ENCODE measurements around the gene DLX5. TPM values are rescaled to one million over a fixed set of nuclear protein-coding genes. Genes with fewer than 3 reads are reported as not detected.

Gene DLX5
- total RNA-seq, 1 experiment from 2014 or later, result not detected

DNA sequence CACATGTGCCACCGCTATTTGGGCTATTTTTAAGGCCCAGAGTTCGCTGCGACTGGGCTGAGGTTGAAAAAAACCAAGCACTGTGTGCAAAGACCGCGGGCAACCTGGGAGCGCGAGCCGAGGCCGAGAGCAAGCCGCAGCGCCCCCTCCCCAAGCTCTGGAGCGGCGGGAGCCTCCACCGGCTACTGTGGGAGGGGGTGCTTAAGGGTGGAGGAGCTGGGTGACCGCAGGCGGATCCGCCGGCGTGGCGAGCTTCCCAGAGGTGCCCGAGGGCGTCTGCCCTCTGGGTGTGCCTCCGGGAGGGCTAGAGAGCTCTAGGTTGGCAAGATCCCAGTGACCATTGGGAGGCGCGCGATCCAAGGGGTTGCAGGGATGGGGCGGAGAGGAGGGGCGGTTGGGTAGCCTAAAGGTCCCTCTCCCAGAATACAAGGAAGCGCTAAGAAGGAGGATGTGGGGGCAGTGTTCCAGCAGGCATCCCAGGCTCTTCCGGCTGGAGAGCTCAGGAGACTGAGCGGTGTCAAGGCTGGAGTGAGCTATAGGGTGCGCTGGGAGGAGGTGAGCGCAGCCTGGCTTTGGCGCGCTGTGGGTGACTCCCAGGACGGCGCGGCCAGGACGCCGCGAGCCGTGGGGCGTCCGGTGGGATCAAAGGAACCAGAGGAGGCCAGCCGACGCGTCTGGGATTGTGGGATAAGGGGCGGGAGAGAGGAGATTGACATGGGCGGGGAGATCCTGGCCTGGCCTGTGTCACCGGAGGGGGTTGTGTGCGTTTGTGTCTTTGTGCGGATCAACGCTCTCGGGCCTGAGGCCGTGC lies 8.0 kb downstream of the DLX5 start (continued):
- TF ChIP-seq, protein P1, sequence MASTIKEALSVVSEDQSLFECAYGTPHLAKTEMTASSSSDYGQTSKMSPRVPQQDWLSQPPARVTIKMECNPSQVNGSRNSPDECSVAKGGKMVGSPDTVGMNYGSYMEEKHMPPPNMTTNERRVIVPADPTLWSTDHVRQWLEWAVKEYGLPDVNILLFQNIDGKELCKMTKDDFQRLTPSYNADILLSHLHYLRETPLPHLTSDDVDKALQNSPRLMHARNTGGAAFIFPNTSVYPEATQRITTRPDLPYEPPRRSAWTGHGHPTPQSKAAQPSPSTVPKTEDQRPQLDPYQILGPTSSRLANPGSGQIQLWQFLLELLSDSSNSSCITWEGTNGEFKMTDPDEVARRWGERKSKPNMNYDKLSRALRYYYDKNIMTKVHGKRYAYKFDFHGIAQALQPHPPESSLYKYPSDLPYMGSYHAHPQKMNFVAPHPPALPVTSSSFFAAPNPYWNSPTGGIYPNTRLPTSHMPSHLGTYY (CRISPR knock-in tag; IDR thresholded peaks at IDR 0.05), result no peak
- TF ChIP-seq, protein P2, sequence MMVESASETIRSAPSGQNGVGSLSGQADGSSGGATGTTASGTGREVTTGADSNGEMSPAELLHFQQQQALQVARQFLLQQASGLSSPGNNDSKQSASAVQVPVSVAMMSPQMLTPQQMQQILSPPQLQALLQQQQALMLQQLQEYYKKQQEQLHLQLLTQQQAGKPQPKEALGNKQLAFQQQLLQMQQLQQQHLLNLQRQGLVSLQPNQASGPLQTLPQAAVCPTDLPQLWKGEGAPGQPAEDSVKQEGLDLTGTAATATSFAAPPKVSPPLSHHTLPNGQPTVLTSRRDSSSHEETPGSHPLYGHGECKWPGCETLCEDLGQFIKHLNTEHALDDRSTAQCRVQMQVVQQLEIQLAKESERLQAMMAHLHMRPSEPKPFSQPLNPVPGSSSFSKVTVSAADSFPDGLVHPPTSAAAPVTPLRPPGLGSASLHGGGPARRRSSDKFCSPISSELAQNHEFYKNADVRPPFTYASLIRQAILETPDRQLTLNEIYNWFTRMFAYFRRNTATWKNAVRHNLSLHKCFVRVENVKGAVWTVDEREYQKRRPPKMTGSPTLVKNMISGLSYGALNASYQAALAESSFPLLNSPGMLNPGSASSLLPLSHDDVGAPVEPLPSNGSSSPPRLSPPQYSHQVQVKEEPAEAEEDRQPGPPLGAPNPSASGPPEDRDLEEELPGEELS (CRISPR knock-in tag; IDR thresholded peaks at IDR 0.05), result 0 out of 2 replicates have a peak, but pooled peaks have one; percentile 11
- no peak for TF ChIP-seq ZNF121 (CRISPR knock-in tag; IDR thresholded peaks at IDR 0.05)

DNA sequence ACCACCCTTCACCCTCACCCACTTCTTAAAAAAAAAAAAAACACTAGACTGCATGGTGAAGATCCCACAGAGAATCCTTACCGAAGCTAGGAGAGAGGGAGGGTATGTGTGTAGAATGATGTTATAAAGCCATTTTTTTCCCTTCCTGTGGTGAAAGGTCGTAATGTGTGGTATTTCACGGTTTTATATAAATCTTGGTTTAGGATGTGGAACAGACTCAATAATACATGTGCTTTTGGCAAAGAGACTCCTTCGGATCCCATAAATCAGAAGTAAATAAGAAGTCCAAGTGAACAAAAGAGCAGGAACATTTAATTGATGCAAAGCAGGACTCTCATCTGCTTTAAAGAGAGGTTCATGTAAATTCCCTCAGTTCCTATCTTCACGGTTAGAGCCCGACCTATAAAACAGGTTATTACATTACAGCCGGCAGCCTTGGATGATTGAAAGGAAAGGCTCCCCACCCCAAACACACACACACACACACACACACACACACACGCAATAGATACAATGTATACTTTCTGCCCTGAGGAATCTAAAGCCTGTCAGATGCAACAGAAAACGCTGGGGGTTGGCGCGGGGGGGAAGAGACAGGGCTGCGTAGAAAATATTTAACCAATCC lies 8.8 kb downstream of the DLX5 start:
- Mint-ChIP-seq H3K27me3 (ENCODE audit: low read depth) (peaks cover 100% of the 10 kb centered on the region), H3K9me3 (no peaks in the 10 kb centered on the region), H3K4me3 (peak overlapping the region; percentile 65), H3K4me1 (peaks cover 61% of the 10 kb centered on the region), H3K36me3 (no peaks in the 10 kb centered on the region), H3K27ac (no peak overlapping the region)
- POLR2A ChIA-PET, result interaction anchor here (1.0 to 1.3 kb wide), 2 partner anchors 10 to 24 kb away, joined by 4 read pairs; no protein-coding TSS in a partner anchor
- CTCF ChIA-PET, result interaction anchor here (0.7 to 2.6 kb wide), 4 partner anchors 10 to 37 kb away, joined by 3 to 49 read pairs (median 20); partner anchors contain the start of gene DLX6
- ATAC-seq (no peak), DNase-seq (ENCODE audit: low spot score) (no peak)
- TF ChIP-seq, protein P3, sequence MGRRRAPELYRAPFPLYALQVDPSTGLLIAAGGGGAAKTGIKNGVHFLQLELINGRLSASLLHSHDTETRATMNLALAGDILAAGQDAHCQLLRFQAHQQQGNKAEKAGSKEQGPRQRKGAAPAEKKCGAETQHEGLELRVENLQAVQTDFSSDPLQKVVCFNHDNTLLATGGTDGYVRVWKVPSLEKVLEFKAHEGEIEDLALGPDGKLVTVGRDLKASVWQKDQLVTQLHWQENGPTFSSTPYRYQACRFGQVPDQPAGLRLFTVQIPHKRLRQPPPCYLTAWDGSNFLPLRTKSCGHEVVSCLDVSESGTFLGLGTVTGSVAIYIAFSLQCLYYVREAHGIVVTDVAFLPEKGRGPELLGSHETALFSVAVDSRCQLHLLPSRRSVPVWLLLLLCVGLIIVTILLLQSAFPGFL (CRISPR knock-in tag; IDR thresholded peaks at IDR 0.05; ENCODE audit: borderline replicate concordance), result no peak
- TF ChIP-seq ESRRA (CRISPR knock-in tag; IDR thresholded peaks at IDR 0.05; ENCODE audit: borderline replicate concordance), result no peak
- no peak for TF ChIP-seq GTF2I (CRISPR knock-in tag; conservative IDR thresholded peaks at IDR 0.05)
- TF ChIP-seq, protein P4, sequence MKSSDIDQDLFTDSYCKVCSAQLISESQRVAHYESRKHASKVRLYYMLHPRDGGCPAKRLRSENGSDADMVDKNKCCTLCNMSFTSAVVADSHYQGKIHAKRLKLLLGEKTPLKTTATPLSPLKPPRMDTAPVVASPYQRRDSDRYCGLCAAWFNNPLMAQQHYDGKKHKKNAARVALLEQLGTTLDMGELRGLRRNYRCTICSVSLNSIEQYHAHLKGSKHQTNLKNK (CRISPR knock-in tag; IDR thresholded peaks at IDR 0.05), result no peak
- TF ChIP-seq, protein P5, sequence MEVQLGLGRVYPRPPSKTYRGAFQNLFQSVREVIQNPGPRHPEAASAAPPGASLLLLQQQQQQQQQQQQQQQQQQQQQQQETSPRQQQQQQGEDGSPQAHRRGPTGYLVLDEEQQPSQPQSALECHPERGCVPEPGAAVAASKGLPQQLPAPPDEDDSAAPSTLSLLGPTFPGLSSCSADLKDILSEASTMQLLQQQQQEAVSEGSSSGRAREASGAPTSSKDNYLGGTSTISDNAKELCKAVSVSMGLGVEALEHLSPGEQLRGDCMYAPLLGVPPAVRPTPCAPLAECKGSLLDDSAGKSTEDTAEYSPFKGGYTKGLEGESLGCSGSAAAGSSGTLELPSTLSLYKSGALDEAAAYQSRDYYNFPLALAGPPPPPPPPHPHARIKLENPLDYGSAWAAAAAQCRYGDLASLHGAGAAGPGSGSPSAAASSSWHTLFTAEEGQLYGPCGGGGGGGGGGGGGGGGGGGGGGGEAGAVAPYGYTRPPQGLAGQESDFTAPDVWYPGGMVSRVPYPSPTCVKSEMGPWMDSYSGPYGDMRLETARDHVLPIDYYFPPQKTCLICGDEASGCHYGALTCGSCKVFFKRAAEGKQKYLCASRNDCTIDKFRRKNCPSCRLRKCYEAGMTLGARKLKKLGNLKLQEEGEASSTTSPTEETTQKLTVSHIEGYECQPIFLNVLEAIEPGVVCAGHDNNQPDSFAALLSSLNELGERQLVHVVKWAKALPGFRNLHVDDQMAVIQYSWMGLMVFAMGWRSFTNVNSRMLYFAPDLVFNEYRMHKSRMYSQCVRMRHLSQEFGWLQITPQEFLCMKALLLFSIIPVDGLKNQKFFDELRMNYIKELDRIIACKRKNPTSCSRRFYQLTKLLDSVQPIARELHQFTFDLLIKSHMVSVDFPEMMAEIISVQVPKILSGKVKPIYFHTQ (CRISPR knock-in tag; IDR thresholded peaks at IDR 0.05), result no peak
- TF ChIP-seq SMAD3 (CRISPR knock-in tag; IDR thresholded peaks at IDR 0.05; ENCODE audit: borderline replicate concordance), result no peak
- TF ChIP-seq ZNF416 (CRISPR knock-in tag; IDR thresholded peaks at IDR 0.05), result no peak
- TF ChIP-seq JAZF1 (CRISPR knock-in tag; IDR thresholded peaks at IDR 0.05), result no peak
- no peak for TF ChIP-seq FOXP1 (CRISPR knock-in tag; IDR thresholded peaks at IDR 0.05; ENCODE audit: borderline replicate concordance)
- TF ChIP-seq, protein P6, sequence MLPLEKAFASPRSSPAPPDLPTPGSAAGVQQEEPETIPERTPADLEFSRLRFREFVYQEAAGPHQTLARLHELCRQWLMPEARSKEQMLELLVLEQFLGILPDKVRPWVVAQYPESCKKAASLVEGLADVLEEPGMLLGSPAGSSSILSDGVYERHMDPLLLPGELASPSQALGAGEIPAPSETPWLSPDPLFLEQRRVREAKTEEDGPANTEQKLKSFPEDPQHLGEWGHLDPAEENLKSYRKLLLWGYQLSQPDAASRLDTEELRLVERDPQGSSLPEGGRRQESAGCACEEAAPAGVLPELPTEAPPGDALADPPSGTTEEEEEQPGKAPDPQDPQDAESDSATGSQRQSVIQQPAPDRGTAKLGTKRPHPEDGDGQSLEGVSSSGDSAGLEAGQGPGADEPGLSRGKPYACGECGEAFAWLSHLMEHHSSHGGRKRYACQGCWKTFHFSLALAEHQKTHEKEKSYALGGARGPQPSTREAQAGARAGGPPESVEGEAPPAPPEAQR (CRISPR knock-in tag; IDR thresholded peaks at IDR 0.05), result no peak
- no peak for TF ChIP-seq IRF2 (CRISPR knock-in tag; IDR thresholded peaks at IDR 0.05; ENCODE audit: borderline replicate concordance, low read depth)
- TF ChIP-seq, protein P7, sequence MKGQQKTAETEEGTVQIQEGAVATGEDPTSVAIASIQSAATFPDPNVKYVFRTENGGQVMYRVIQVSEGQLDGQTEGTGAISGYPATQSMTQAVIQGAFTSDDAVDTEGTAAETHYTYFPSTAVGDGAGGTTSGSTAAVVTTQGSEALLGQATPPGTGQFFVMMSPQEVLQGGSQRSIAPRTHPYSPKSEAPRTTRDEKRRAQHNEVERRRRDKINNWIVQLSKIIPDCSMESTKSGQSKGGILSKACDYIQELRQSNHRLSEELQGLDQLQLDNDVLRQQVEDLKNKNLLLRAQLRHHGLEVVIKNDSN (CRISPR knock-in tag; IDR thresholded peaks at IDR 0.05), result no peak
- TF ChIP-seq TEAD1 (CRISPR knock-in tag; IDR thresholded peaks at IDR 0.05), result no peak
- TF ChIP-seq, protein P8, sequence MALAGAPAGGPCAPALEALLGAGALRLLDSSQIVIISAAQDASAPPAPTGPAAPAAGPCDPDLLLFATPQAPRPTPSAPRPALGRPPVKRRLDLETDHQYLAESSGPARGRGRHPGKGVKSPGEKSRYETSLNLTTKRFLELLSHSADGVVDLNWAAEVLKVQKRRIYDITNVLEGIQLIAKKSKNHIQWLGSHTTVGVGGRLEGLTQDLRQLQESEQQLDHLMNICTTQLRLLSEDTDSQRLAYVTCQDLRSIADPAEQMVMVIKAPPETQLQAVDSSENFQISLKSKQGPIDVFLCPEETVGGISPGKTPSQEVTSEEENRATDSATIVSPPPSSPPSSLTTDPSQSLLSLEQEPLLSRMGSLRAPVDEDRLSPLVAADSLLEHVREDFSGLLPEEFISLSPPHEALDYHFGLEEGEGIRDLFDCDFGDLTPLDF (CRISPR knock-in tag; IDR thresholded peaks at IDR 0.05), result no peak
- TF ChIP-seq, protein P9, sequence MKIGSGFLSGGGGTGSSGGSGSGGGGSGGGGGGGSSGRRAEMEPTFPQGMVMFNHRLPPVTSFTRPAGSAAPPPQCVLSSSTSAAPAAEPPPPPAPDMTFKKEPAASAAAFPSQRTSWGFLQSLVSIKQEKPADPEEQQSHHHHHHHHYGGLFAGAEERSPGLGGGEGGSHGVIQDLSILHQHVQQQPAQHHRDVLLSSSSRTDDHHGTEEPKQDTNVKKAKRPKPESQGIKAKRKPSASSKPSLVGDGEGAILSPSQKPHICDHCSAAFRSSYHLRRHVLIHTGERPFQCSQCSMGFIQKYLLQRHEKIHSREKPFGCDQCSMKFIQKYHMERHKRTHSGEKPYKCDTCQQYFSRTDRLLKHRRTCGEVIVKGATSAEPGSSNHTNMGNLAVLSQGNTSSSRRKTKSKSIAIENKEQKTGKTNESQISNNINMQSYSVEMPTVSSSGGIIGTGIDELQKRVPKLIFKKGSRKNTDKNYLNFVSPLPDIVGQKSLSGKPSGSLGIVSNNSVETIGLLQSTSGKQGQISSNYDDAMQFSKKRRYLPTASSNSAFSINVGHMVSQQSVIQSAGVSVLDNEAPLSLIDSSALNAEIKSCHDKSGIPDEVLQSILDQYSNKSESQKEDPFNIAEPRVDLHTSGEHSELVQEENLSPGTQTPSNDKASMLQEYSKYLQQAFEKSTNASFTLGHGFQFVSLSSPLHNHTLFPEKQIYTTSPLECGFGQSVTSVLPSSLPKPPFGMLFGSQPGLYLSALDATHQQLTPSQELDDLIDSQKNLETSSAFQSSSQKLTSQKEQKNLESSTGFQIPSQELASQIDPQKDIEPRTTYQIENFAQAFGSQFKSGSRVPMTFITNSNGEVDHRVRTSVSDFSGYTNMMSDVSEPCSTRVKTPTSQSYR (CRISPR knock-in tag; IDR thresholded peaks at IDR 0.05), result no peak
